BJ (cell line): Measurements from ENCODE around the gene NLK. TPM values are rescaled to one million over a fixed set of nuclear protein-coding genes. Genes with fewer than 3 reads are reported as not detected.
"Not testable (repeated sequence)": the region's sequence is repeated elsewhere in the genome, so short reads cannot be mapped to it uniquely, and the experiment has no call there.

Source experiments
- CTCF ChIA-PET: fragments of 350-600 bp; formaldehyde crosslinking; extraction: SDS; loops from one replicate; lab custom pipeline; 2021; ENCODE audit warnings: antibody characterized with exemption, inconsistent platforms; lab: Yijun Ruan, JAX
- POLR2A ChIA-PET: fragments of 300-600 bp; sonication (Branson Sonifier 250); formaldehyde crosslinking; extraction: SDS; loops from one replicate; lab custom pipeline; 2021; ENCODE audit warnings: antibody characterized with exemption; lab: Charles Lee
- DNase-seq: peaks from one replicate; pipeline ENCODE4 v3.0.0-alpha.2; 2011; ENCODE audit warnings: low read depth
- H3K27me3 ChIP-seq: 2 replicates; pipeline ENCODE4 v1.6.0; 2011; ENCODE audit warnings: low read length; ENCODE audit not compliant: control insufficient read depth, insufficient read depth
- H3K36me3 ChIP-seq: 2 replicates; pipeline ENCODE4 v1.5.1; 2011; ENCODE audit warnings: low read length; ENCODE audit not compliant: control insufficient read depth, insufficient read depth
- H3K4me3 ChIP-seq: 2 replicates; pipeline ENCODE4 v1.5.1; 2011; ENCODE audit warnings: low read depth, mild to moderate bottlenecking, control low read depth, low read length
- polyA plus RNA-seq: library from polyadenylated mRNA; depleted of rRNA; stranded (reverse); fragments of >200 nt; gene quantifications from 2 replicates; pipeline ENCODE4 v1.2.3, GENCODE V29; 2011
- TF ChIP-seq, protein P1 (sequence below): IDR thresholded peaks from 2 replicates; pipeline ENCODE4 v1.5.1; 2011; ENCODE audit warnings: low read depth, mild to moderate bottlenecking, control low read depth, inconsistent platforms, low read length, moderate library complexity; ENCODE audit not compliant: insufficient read depth

Gene NLK
- polyA plus RNA-seq, 1 experiment, result 16.5 TPM

DNA sequence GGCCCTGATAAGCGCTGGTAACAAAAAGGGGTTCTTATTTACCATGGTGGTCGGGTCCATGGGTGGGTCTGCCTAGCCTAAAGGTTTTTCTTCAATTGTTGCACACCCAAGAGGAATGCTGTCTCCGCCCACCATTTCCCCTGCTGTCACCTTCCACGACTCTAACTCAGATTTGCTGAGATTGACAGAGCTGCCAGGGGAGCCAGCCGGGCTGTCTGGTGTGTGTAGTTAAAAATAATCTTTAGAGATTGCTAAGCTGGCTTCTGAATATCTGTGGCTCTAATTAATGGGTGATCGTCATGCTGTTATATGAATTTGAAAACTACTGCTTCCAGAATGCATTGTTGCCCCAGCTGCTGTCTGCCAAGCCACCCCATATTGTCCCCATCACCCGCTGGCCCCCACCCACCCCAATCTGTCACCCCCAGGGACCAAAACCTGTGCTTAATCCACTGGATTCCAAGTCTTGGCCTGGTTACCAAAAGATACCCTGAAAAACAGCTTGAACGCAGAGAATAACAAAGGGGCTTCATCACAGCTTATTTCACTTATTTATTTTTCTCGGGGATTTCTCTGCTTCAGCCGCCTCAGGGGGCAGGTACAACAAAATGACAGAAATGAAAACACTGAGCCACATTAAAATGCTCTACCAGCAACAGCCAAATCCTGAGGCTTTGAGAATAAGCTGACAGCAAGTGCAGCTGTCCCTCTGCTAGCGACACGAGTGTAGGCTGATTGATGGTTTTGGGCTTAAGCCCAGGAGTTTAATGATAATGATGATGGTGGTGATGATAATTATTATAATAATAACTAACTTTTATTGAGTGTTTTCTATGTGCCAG lies 46.1 kb upstream of the NLK start:
- H3K4me3 ChIP-seq, result no peak overlapping the region
- H3K27me3 ChIP-seq, result peaks cover 1% of the 10 kb centered on the region; the same call in 1 of the 2 replicates
- POLR2A ChIA-PET, result interaction anchor here (0.6 kb wide), 1 partner anchor 55 kb away, joined by 3 read pairs; no protein-coding TSS in a partner anchor
- no peak for DNase-seq
- no peaks in the 10 kb centered on the region for H3K36me3 ChIP-seq
- CTCF ChIA-PET, result no interaction called here
- TF ChIP-seq, protein P1, sequence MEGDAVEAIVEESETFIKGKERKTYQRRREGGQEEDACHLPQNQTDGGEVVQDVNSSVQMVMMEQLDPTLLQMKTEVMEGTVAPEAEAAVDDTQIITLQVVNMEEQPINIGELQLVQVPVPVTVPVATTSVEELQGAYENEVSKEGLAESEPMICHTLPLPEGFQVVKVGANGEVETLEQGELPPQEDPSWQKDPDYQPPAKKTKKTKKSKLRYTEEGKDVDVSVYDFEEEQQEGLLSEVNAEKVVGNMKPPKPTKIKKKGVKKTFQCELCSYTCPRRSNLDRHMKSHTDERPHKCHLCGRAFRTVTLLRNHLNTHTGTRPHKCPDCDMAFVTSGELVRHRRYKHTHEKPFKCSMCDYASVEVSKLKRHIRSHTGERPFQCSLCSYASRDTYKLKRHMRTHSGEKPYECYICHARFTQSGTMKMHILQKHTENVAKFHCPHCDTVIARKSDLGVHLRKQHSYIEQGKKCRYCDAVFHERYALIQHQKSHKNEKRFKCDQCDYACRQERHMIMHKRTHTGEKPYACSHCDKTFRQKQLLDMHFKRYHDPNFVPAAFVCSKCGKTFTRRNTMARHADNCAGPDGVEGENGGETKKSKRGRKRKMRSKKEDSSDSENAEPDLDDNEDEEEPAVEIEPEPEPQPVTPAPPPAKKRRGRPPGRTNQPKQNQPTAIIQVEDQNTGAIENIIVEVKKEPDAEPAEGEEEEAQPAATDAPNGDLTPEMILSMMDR, result no peak

DNA sequence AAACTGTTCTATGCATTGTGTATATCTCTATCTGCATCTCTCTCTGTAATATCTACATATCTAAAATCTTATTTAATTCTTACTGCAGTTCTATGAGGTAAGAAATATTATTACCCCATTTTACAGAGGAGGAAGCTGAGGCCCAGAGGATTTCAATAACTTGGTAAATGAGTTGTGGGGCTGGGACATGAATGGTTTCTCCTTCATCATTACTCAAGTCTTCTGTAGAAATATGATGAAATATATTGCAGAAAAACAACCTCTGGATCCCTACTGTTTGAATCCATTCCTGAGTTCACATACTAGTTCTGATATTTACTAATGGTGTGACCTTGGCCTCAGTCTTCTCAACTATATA lies 45.5 kb upstream of the NLK start:
- ChIA-PET POLR2A (no interaction called here), CTCF (no interaction called here)
- DNase-seq, result no peak
- H3K36me3 ChIP-seq, result no peaks in the 10 kb centered on the region
- no peak overlapping the region for H3K4me3 ChIP-seq
- H3K27me3 ChIP-seq, result peaks cover 5% of the 10 kb centered on the region
- TF ChIP-seq, protein P1, result no peak

GRCh38 chr17:27997522-27997921 lies 45.0 kb upstream of the NLK start:
- no peak for DNase-seq
- Histone ChIP-seq H3K4me3 (no peak overlapping the region), H3K36me3 (no peaks in the 10 kb centered on the region), H3K27me3 (peaks cover 5% of the 10 kb centered on the region)
- ChIA-PET POLR2A (no interaction called here), CTCF (no interaction called here)
- TF ChIP-seq, protein P1, result no peak

GRCh38 chr17:28001149-28001548 lies 41.3 kb upstream of the NLK start:
- DNase-seq, result no peak
- POLR2A ChIA-PET, result no interaction called here

DNA sequence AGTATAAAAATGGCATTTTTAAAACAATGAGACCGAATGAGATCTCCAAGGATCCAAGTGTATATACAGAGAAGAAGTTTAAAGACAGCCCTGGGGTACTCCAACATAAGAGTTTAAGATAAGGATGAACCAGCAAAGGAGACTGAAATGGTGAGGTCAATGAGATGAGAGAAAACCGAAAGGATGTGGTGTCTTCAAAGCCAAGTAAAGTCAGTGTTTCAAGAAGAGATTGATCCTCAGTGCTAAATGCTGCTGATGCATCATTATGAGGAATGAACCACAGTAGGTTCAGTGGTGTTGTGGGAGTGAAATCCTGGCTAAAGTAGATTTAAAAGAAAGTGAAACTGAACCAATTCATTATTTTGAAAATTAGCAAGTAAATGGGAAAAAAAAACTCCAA lies 38.1 kb upstream of the NLK start:
- POLR2A ChIA-PET, result no interaction called here
- no peak overlapping the region for H3K4me3 ChIP-seq
- TF ChIP-seq, protein P1, result no peak
- H3K36me3 ChIP-seq, result no peaks in the 10 kb centered on the region
- DNase-seq, result no peak
- H3K27me3 ChIP-seq, result peaks cover 8% of the 10 kb centered on the region
- CTCF ChIA-PET, result no interaction called here

More at GRCh38 chr17:28001149-28001548, 41.3 kb upstream of the NLK start:
- Histone ChIP-seq H3K36me3 (no peaks in the 10 kb centered on the region), H3K27me3 (peaks cover 5% of the 10 kb centered on the region), H3K4me3 (no peak overlapping the region)
- CTCF ChIA-PET, result interaction anchor here (0.9 kb wide), 1 partner anchor 199 kb away, joined by 3 read pairs; no protein-coding TSS in a partner anchor
- TF ChIP-seq, protein P1, result no peak

- H3K27me3 ChIP-seq, H3K36me3 ChIP-seq, CTCF ChIA-PET, POLR2A ChIA-PET, DNase-seq, H3K4me3 ChIP-seq: not testable (repeated sequence)
These were observed 34.6 kb upstream of the NLK start for GRCh38 chr17:28007925-28008324.
